GM12878 (cell line): Measurements from ENCODE around the gene DLG4. TPM values are rescaled to one million over a fixed set of nuclear protein-coding genes. Genes with fewer than 3 reads are reported as not detected.

Experiments
- ATAC-seq: fragments of 200-7000 bp; cut with Tn5 transposase; 3 replicates; pipeline ENCODE4 v1.9.1; 2020; ENCODE audit warnings: mild to moderate bottlenecking, moderate library complexity
- BruUV-seq: library from RNA; stranded (reverse); fragments of 400-500 nt; replicated peaks from 2 replicates; lab custom pipeline; 2021; lab: Mats Ljungman, UMichigan
- CTCF ChIA-PET: fragments of 300-600 bp; sonication (Branson Sonifier 250); formaldehyde crosslinking; extraction: SDS; loops from one replicate; lab custom pipeline; 2021; ENCODE audit warnings: inconsistent platforms; lab: Yijun Ruan, JAX
- POLR2A ChIA-PET: fragments of 350-600 bp; formaldehyde crosslinking; extraction: SDS; loops from one replicate; lab custom pipeline; 2021; ENCODE audit warnings: inconsistent platforms; lab: Charles Lee
- RAD21 ChIA-PET: fragments of 300-600 bp; sonication (Branson Sonifier 250); formaldehyde crosslinking; loops from one replicate; lab custom pipeline; 2023; ENCODE audit warnings: antibody characterized with exemption; ENCODE audit not compliant: unreplicated experiment; lab: Charles Lee
- SMC1A ChIA-PET: fragments of 300-600 bp; sonication (Branson Sonifier 250); formaldehyde crosslinking; loops from one replicate; lab custom pipeline; 2023; ENCODE audit not compliant: unreplicated experiment, uncharacterized antibody; lab: Charles Lee
- DNase-seq: peaks from one replicate; pipeline ENCODE4 v3.0.0-alpha.2; 2011; ENCODE audit warnings: low read depth, low spot score
- FAIRE-seq: peaks from 3 replicates; lab custom pipeline; 2011; peaks lifted over from hg19 to GRCh38; lab: Jason Lieb, UNC
- H2AFZ ChIP-seq: 2 replicates; pipeline ENCODE4 v1.6.0; 2011; ENCODE audit warnings: low read depth, low read length, control low read depth; ENCODE audit not compliant: control insufficient read depth
- H3K27ac ChIP-seq: 2 replicates; pipeline ENCODE4 v1.5.1; 2011; ENCODE audit warnings: control low read depth; ENCODE audit not compliant: control insufficient read depth, insufficient read depth
- H3K27me3 ChIP-seq, 2 experiments: replicated peaks in 1 of 2; 2 replicates each; pipeline versions ENCODE4 v1.6.0 to v1.6.1; 2011; ENCODE audit warnings: low read length in 1 of 2; ENCODE audit not compliant: control insufficient read depth in 2 of 2, insufficient read depth in 2 of 2
- H3K36me3 ChIP-seq, 2 experiments: 2 replicates each; pipeline ENCODE4 v1.5.1; 2011; ENCODE audit warnings: low read length in 1 of 2; ENCODE audit not compliant: control insufficient read depth in 2 of 2, insufficient read depth in 2 of 2
- H3K4me1 ChIP-seq: 2 replicates; pipeline ENCODE4 v1.6.1; 2011; ENCODE audit warnings: mild to moderate bottlenecking, low read length, moderate library complexity, mixed read lengths; ENCODE audit not compliant: control insufficient read depth, insufficient read depth
- H3K4me2 ChIP-seq: 2 replicates; pipeline ENCODE4 v1.6.0; 2011; ENCODE audit warnings: control low read depth; ENCODE audit not compliant: control insufficient read depth, insufficient read depth
- H3K4me3 ChIP-seq: fragments of 200-600 bp; sonication (generic); 2 replicates; pipeline ENCODE4 v1.5.1; 2016
- H3K79me2 ChIP-seq: 2 replicates; pipeline ENCODE4 v1.6.0; 2011; ENCODE audit warnings: low read length; ENCODE audit not compliant: control insufficient read depth, insufficient read depth
- H3K9ac ChIP-seq: 2 replicates; pipeline ENCODE4 v1.8.0; 2011; ENCODE audit warnings: low read length, control low read depth, mixed read lengths; ENCODE audit not compliant: control insufficient read depth, insufficient read depth
- H3K9me3 ChIP-seq: replicated peaks from 3 replicates; pipeline ENCODE4 v1.5.1; 2011; ENCODE audit warnings: mild to moderate bottlenecking, low read length; ENCODE audit not compliant: control insufficient read depth, insufficient read depth
- H4K20me1 ChIP-seq: 2 replicates; pipeline ENCODE4 v1.6.0; 2011; ENCODE audit not compliant: control insufficient read depth, insufficient read depth
- HDAC6 ChIP-seq: fragments of 200-600 bp; sonication (generic); IDR thresholded peaks from one replicate; pipeline ENCODE4 v1.8.0; 2017; ENCODE audit warnings: antibody characterized with exemption; ENCODE audit not compliant: unreplicated experiment
- NFIC ChIP-seq: IDR thresholded peaks from 2 replicates; pipeline ENCODE4 v1.6.1; 2012; ENCODE audit warnings: low read depth, mild to moderate bottlenecking, inconsistent platforms, low read length, moderate library complexity
- POLR2A ChIP-seq: IDR thresholded peaks from 2 replicates; pipeline ENCODE4 v1.6.1; 2011; ENCODE audit warnings: low read depth, mild to moderate bottlenecking, low read length
- SRF ChIP-seq, 2 experiments: IDR thresholded peaks; 2 replicates each; pipeline ENCODE4 v1.6.1; 2011; ENCODE audit warnings: low read depth in 2 of 2, low read length in 2 of 2, mild to moderate bottlenecking in 1 of 2, moderate library complexity in 1 of 2
- WGBS: methylation state at CpG from one replicate; pipeline ENCODE4 v1.1.6; 2016; ENCODE audit warnings: low lambda C conversion rate; ENCODE audit not compliant: insufficient replicate concordance, insufficient coverage; ENCODE audit errors: missing lambda C conversion rate; 5-methylcytosine and 5-hydroxymethylcytosine counted together
- in situ Hi-C: fragments of 300-500 bp; cut with MboI; formaldehyde crosslinking; loops from 9 replicates; pipeline ENCODE4 v1.14.3; 2018; ENCODE audit warnings: mixed read lengths
- intact Hi-C: fragments of 100-400 bp; cut with micrococcal nuclease; formaldehyde crosslinking; loops from one replicate; pipeline ENCODE4 v1.14.2; 2022; ENCODE audit not compliant: unreplicated experiment
- polyA plus RNA-seq, 11 experiments: library from polyadenylated mRNA; depleted of rRNA in 4 of 11; unstranded in 6 of 11; stranded (reverse) in 5 of 11; fragments of >200 nt; fragmentation: Nextera tagmentation in 4 of 11; fragmentation: Illumina TruSeq in 1 of 11; extraction: Ambion mirVana in 4 of 11; extraction: Trizol in 1 of 11; gene quantifications; 1 replicate in 1 of 11; 2 replicates in 10 of 11; pipeline versions ENCODE4 v1.2.1 to v1.2.3, GENCODE V29; 2011 to 2016; ENCODE audit warnings: inconsistent platforms in 2 of 11, missing spikeins in 2 of 11, low read depth in 1 of 11
- total RNA-seq, 4 experiments: library from RNA; depleted of rRNA in 3 of 4; stranded (reverse); fragments of >200 nt in 3 of 4; fragmentation: Illumina TruSeq in 1 of 4; extraction: Trizol in 1 of 4; gene quantifications; 2 replicates each; pipeline versions ENCODE4 v1.2.1 to v1.2.3, GENCODE V29; 2013 to 2021

The DLG4 gene
- total and polyA plus RNA-seq, 10 of the 15 experiments (the other 5 are each of a cell fraction or from before 2014, with no cell fraction given) = 0.07 to 4.1 (median 1.3) TPM

- peak overlapping the region; percentile 43 for H3K9ac ChIP-seq
These were observed 41.2 kb upstream of the DLG4 start for GRCh38 chr17:7260651-7261378.

GRCh38 chr17:7260151-7260550 is 40.5 kb upstream of the DLG4 start:
- WGBS = 82% methylated on average over 4 of the region's 4 CpGs
- H3K4me3 ChIP-seq = no peak overlapping the region
- TF ChIP-seq NFIC (no peak), HDAC6 (no peak)
- ATAC-seq (no peak), DNase-seq (no peak), FAIRE-seq (no peak)
- no TSS peak for BruUV-seq
- no peaks in the 10 kb centered on the region for H3K9me3 ChIP-seq
- H3K4me1 ChIP-seq = peaks cover 17% of the 10 kb centered on the region
- ChIA-PET CTCF (interaction anchor here (0.7 kb wide), 1 partner anchor 22 kb away, joined by 3 read pairs; no protein-coding TSS in a partner anchor), POLR2A (no interaction called here), RAD21 (no interaction called here), SMC1A (no interaction called here)
- H4K20me1 ChIP-seq = no peaks in the 10 kb centered on the region
- intact Hi-C loops (no loop called here), in situ Hi-C loops (no loop called here)
- no peak overlapping the region for H3K9ac ChIP-seq
- peaks cover 3 to 5% of the 10 kb centered on the region in 2 experiments; a peak in 2 of 4 replicates for H3K27me3 ChIP-seq
- H3K36me3 ChIP-seq = peaks cover 0 to 8% of the 10 kb centered on the region in 2 experiments; a peak in 2 of 4 replicates
- no peak overlapping the region for H3K4me2 ChIP-seq
- H3K79me2 ChIP-seq = no peaks in the 10 kb centered on the region
- no peak overlapping the region for H3K27ac ChIP-seq
- H2AFZ ChIP-seq = no peak overlapping the region

More at GRCh38 chr17:7260651-7261378, 41.2 kb upstream of the DLG4 start:
- no peak for TF ChIP-seq SRF (IDR thresholded peaks at IDR 0.05; ENCODE audit: low read depth in 2 of 2, low read length in 2 of 2)
- peak; percentile 69 for TF ChIP-seq POLR2A
- Histone ChIP-seq H3K4me3 (peak overlapping the region; percentile 64), H3K27me3 (peaks cover 3 to 5% of the 10 kb centered on the region in 2 experiments; a peak in 2 of 4 replicates), H2AFZ (peak overlapping the region; percentile 65), H3K4me2 (peak overlapping the region; percentile 86), H3K4me1 (peaks cover 17% of the 10 kb centered on the region), H3K27ac (no peak overlapping the region), H3K79me2 (no peaks in the 10 kb centered on the region), H3K9me3 (no peaks in the 10 kb centered on the region), H3K36me3 (peaks cover 0 to 8% of the 10 kb centered on the region in 2 experiments; a peak in 2 of 4 replicates), H4K20me1 (no peaks in the 10 kb centered on the region)
- SMC1A ChIA-PET = no interaction called here
- RAD21 ChIA-PET = no interaction called here
- DNase-seq = no peak
- 8% methylated on average over 38 of the region's 54 CpGs for WGBS
- in situ Hi-C loops (no loop called here), intact Hi-C loops (no loop called here)
- CTCF ChIA-PET = no interaction called here
- BruUV-seq = no TSS peak
- FAIRE-seq = no peak
- POLR2A ChIA-PET = no interaction called here
- ATAC-seq = peak; percentile 48
